Measurements from ENCODE around the gene STARD3NL.

DNA sequence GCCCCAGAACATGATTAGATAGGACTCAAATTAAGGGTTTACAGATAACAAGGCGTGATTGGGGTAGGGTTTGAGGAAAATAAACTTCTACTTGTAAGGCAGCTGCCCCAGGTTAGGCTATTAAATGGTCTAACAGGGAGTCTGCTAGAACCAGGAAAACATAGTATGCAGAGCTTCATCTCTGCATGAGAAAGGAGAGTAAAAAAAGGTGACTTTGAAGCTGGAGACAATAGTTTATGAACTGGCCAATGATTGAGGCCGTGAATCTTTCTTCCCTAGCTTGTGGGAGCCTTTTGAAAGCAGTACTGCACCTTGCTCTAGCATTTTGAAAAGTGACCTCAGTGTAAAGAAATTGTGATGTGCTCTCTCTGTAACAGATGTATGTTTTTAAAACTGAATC is 48.5 kb upstream of the STARD3NL start:
- TF ChIP-seq, protein P1, sequence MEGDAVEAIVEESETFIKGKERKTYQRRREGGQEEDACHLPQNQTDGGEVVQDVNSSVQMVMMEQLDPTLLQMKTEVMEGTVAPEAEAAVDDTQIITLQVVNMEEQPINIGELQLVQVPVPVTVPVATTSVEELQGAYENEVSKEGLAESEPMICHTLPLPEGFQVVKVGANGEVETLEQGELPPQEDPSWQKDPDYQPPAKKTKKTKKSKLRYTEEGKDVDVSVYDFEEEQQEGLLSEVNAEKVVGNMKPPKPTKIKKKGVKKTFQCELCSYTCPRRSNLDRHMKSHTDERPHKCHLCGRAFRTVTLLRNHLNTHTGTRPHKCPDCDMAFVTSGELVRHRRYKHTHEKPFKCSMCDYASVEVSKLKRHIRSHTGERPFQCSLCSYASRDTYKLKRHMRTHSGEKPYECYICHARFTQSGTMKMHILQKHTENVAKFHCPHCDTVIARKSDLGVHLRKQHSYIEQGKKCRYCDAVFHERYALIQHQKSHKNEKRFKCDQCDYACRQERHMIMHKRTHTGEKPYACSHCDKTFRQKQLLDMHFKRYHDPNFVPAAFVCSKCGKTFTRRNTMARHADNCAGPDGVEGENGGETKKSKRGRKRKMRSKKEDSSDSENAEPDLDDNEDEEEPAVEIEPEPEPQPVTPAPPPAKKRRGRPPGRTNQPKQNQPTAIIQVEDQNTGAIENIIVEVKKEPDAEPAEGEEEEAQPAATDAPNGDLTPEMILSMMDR (IDR thresholded peaks at IDR 0.05), result no peak
- TF ChIP-seq POLR2AphosphoS5 (IDR thresholded peaks at IDR 0.05) (no peak), POLR2A (IDR thresholded peaks at IDR 0.05) (no peak), EP300 (IDR thresholded peaks at IDR 0.05; ENCODE audit: low read depth) (no peak)

Measured in transverse colon (tissue), 4 donors.